K562 (cell line): ENCODE data around the gene PEX10. TPM values are rescaled to one million over a fixed set of nuclear protein-coding genes. Genes with fewer than 3 reads are reported as not detected.

Experiments used
- ATAC-seq: fragments of 200-7000 bp; cut with Tn5 transposase; 3 replicates; pipeline ENCODE4 v1.9.1; 2020; ENCODE audit warnings: moderate library complexity
- BruUV-seq: library from RNA; stranded (reverse); fragments of 400-500 nt; replicated peaks from 2 replicates; lab custom pipeline; 2021; lab: Mats Ljungman, UMichigan
- CTCF ChIA-PET: fragments of 300-600 bp; formaldehyde crosslinking; extraction: SDS; loops from one replicate; lab custom pipeline; 2021; ENCODE audit warnings: low intra/inter-chr PET ratio; lab: Yijun Ruan, JAX
- POLR2A ChIA-PET: fragments of 300-600, 350-650 bp; sonication (Branson Sonifier 250); formaldehyde crosslinking; extraction: SDS; loops from one replicate; lab custom pipeline; 2021; ENCODE audit warnings: antibody characterized with exemption, inconsistent platforms; lab: Yijun Ruan, JAX
- DNase-seq, 4 experiments: peaks; one replicate each; pipeline versions ENCODE4 v3.0.0 to v3.0.0-alpha.2; 2011 to 2018; ENCODE audit warnings: low spot score in 3 of 4, mixed read lengths in 3 of 4; ENCODE audit errors: extremely low read depth in 1 of 4
- FAIRE-seq: peaks from 2 replicates; lab custom pipeline; 2011; peaks lifted over from hg19 to GRCh38; lab: Jason Lieb, UNC
- H2AFZ ChIP-seq: 2 replicates; pipeline ENCODE4 v1.6.0; 2011; ENCODE audit warnings: low read depth, low read length, control low read depth, inconsistent platforms
- H3K27ac ChIP-seq: fragments of 200-600 bp; 3 replicates; pipeline ENCODE4 v1.8.0; 2011; ENCODE audit warnings: low read depth, mild to moderate bottlenecking, control low read depth, inconsistent platforms, low read length, moderate library complexity, mixed read lengths; ENCODE audit errors: extremely low read depth
- H3K27me3 ChIP-seq, 2 experiments: fragments of 300-600 bp in 1 of 2; 2 replicates in 1 of 2; 3 replicates in 1 of 2; pipeline versions ENCODE4 v1.6.0 to v1.8.0; 2011; ENCODE audit warnings: inconsistent platforms in 2 of 2, low read length in 2 of 2, mild to moderate bottlenecking in 1 of 2, mixed read lengths in 1 of 2, moderate library complexity in 1 of 2; ENCODE audit not compliant: control insufficient read depth in 2 of 2, insufficient read depth in 2 of 2
- H3K36me3 ChIP-seq: fragments of 300-600 bp; 3 replicates; pipeline ENCODE4 v1.8.0; 2011; ENCODE audit warnings: mild to moderate bottlenecking, low read length, inconsistent platforms; ENCODE audit not compliant: control insufficient read depth, insufficient read depth
- H3K4me1 ChIP-seq, 2 experiments: fragments of 200-600 bp in 1 of 2; replicated peaks in 1 of 2; 2 replicates in 1 of 2; 3 replicates in 1 of 2; pipeline versions ENCODE4 v1.5.1 to v1.8.0; 2011; ENCODE audit warnings: inconsistent platforms in 2 of 2, low read length in 2 of 2, mild to moderate bottlenecking in 1 of 2, mixed read lengths in 1 of 2, moderate library complexity in 1 of 2; ENCODE audit not compliant: control insufficient read depth in 2 of 2, insufficient read depth in 2 of 2
- H3K4me2 ChIP-seq: 2 replicates; pipeline ENCODE4 v1.6.1; 2011; ENCODE audit warnings: low read length, control low read depth, inconsistent platforms, mixed read lengths; ENCODE audit not compliant: insufficient read depth
- H3K4me3 ChIP-seq: fragments of 200-600 bp; sonication (generic), shearing (Covaris generic); 2 replicates; pipeline ENCODE4 v1.5.1; 2016; ENCODE audit warnings: control low read depth, inconsistent platforms
- H3K79me2 ChIP-seq: fragments of 200-600 bp; 3 replicates; pipeline ENCODE4 v1.8.0; 2011; ENCODE audit warnings: low read length, inconsistent platforms; ENCODE audit not compliant: control insufficient read depth, insufficient read depth
- H3K9ac ChIP-seq, 2 experiments: 2 replicates each; pipeline versions ENCODE4 v1.6.0 to v1.6.1; 2011; ENCODE audit warnings: low read depth in 2 of 2, low read length in 2 of 2, control low read depth in 1 of 2, inconsistent platforms in 1 of 2, mild to moderate bottlenecking in 1 of 2, mixed read lengths in 1 of 2; ENCODE audit not compliant: insufficient read depth in 1 of 2
- H3K9me1 ChIP-seq: one replicate; pipeline ENCODE4 v1.6.0; 2011; ENCODE audit warnings: inconsistent platforms, mild to moderate bottlenecking, low read length, moderate library complexity; ENCODE audit not compliant: control insufficient read depth, insufficient read depth
- H3K9me3 ChIP-seq: replicated peaks from 2 replicates; pipeline ENCODE4 v1.5.1; 2011; ENCODE audit warnings: low read depth, low read length, inconsistent platforms; ENCODE audit not compliant: control insufficient read depth, insufficient read depth
- H4K20me1 ChIP-seq: replicated peaks from 2 replicates; pipeline ENCODE4 v1.6.1; 2011; ENCODE audit warnings: low read length, inconsistent platforms, mixed read lengths; ENCODE audit not compliant: control insufficient read depth, insufficient read depth
- PHTF2 ChIP-seq: fragments of 250-450 bp; sonication (Bioruptor Pico); IDR thresholded peaks from 2 replicates; pipeline ENCODE4 v1.5.0; 2021; ENCODE audit warnings: mild to moderate bottlenecking
- POLR2G ChIP-seq: fragments of 200-400 bp; formaldehyde crosslinking; IDR thresholded peaks from 2 replicates; pipeline ENCODE4 v1.6.1; 2017; ENCODE audit warnings: low read depth, mild to moderate bottlenecking, antibody characterized with exemption, low read length, moderate library complexity
- WGBS: fragments of 100-300 bp; shearing (Covaris generic); methylation state at CpG from one replicate; pipeline ENCODE4 v1.1.6; 2016; ENCODE audit warnings: low coverage, mixed read lengths; ENCODE audit not compliant: insufficient coverage; ENCODE audit errors: missing lambda C conversion rate; 5-methylcytosine and 5-hydroxymethylcytosine counted together
- in situ Hi-C: fragments of 300-500 bp; cut with MboI; formaldehyde crosslinking; loops from 4 replicates; pipeline ENCODE4 v1.15.0; 2018; ENCODE audit warnings: inconsistent platforms, mixed read lengths
- intact Hi-C: fragments of 100-400 bp; cut with micrococcal nuclease; formaldehyde crosslinking; loops from 2 replicates; pipeline ENCODE4 v1.14.2; 2022
- polyA plus RNA-seq, 8 experiments: library from polyadenylated mRNA; depleted of rRNA in 4 of 8; stranded (reverse) in 5 of 8; unstranded in 3 of 8; fragments of >200 nt; fragmentation: Nextera tagmentation in 2 of 8; fragmentation: Illumina TruSeq in 1 of 8; extraction: Ambion mirVana in 2 of 8; extraction: Trizol in 1 of 8; gene quantifications; 2 replicates each; pipeline versions ENCODE4 v1.2.1 to v1.2.3, GENCODE V29; 2011 to 2014; ENCODE audit warnings: inconsistent platforms in 1 of 8, missing spikeins in 1 of 8
- total RNA-seq, 7 experiments: library from RNA; depleted of rRNA in 6 of 7; stranded (reverse); fragments of >200 nt in 6 of 7; fragmentation: Illumina TruSeq in 2 of 7; extraction: Trizol in 2 of 7; gene quantifications; 2 replicates each; pipeline versions ENCODE4 v1.2.1 to v1.2.3, GENCODE V29; 2011 to 2021; ENCODE audit warnings: low replicate concordance in 1 of 7
- TF ChIP-seq, protein P1 (sequence below), 2 experiments: fragments of 450-650 bp in 1 of 2; sonication (generic) in 1 of 2; formaldehyde crosslinking in 1 of 2; IDR thresholded peaks in 1 of 2; conservative IDR thresholded peaks in 1 of 2; 2 replicates each; pipeline versions ENCODE4 v1.6.1 to v1.8.1; 2016 to 2023; ENCODE audit warnings: mild to moderate bottlenecking in 2 of 2, moderate library complexity in 2 of 2, inconsistent platforms in 1 of 2, missing genetic modification reagents in 1 of 2

The PEX10 gene
- total and polyA plus RNA-seq, 9 of the 15 experiments (the other 6 are each of a cell fraction or from before 2014, with no cell fraction given): 0.03 to 26.2 (median 8.7) TPM

DNA sequence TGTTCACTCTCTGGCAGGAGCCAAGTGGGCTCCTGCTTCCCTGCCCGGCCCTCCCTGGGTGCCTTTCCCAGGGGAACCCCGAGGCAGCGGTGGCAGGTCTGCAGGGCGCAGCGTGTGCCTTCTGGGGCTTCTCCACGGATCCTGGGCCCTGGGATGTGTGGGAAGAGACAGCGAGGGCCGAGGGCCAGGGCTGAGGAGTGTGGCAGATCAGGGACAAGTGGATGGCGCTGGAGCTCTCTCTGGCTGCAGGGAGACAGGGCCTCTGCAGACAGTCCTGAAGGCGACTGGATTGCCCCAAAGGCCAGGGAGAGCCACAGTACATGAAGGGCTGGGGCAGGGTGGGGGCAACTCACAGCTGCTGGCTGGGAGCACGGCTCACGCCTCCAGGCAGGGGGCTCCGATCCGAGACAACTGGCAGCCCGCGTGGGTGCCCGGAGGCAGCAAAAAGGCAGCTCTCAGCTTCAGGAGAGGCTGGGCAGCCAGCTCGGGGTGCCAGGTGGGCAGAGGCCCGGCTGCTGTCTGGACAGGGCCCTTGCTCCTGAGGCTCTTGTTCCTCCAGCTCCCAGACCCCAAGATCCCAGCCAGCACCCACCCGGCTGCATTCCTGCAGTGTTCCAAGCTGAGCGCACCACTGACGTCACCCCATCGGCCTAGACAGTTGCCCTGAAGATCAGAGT is 37.0 kb downstream of the PEX10 start:
- Histone ChIP-seq H2AFZ (no peak overlapping the region), H3K9ac (peak overlapping the region in 1 of 2 experiments; percentile 33; a peak in 1 of 4 replicates), H3K36me3 (no peaks in the 10 kb centered on the region), H3K4me1 (peaks cover 0 to 51% of the 10 kb centered on the region in 2 experiments; a peak in 1 of 5 replicates), H3K4me3 (no peak overlapping the region), H3K79me2 (no peaks in the 10 kb centered on the region), H3K9me3 (no peaks in the 10 kb centered on the region), H3K27me3 (peaks cover 66 to 99% of the 10 kb centered on the region in 2 experiments), H3K4me2 (no peak overlapping the region), H3K9me1 (no peaks in the 10 kb centered on the region), H4K20me1 (peaks cover 10% of the 10 kb centered on the region), H3K27ac (no peak overlapping the region)
- CTCF ChIA-PET: no interaction called here
- in situ Hi-C loops (loop anchor here (10.0 kb wide), 1 partner anchor 181 kb away; the partner anchor contains the start of gene FAAP20), intact Hi-C loops (loop anchor here (10.0 kb wide), 1 partner anchor 61 kb away; no protein-coding TSS in a partner anchor)
- WGBS: 2% methylated on average over 21 of the region's 23 CpGs
- FAIRE-seq (no peak), ATAC-seq (no peak; the same call in 2 of the 3 replicates), DNase-seq (no peak)
- no TSS peak for BruUV-seq
- TF ChIP-seq, protein P1, sequence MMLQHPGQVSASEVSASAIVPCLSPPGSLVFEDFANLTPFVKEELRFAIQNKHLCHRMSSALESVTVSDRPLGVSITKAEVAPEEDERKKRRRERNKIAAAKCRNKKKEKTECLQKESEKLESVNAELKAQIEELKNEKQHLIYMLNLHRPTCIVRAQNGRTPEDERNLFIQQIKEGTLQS (IDR thresholded peaks at IDR 0.05): peak; percentile 21; the same call in 1 of the 2 replicates
- TF ChIP-seq, protein P1 (CRISPR knock-in tag; conservative IDR thresholded peaks at IDR 0.05): no peak
- TF ChIP-seq POLR2G (peak; percentile 58), PHTF2 (CRISPR knock-in tag) (no peak)
- POLR2A ChIA-PET: no interaction called here
